ENCODE results near the gene SAP30L.

Gene SAP30L

DNA sequence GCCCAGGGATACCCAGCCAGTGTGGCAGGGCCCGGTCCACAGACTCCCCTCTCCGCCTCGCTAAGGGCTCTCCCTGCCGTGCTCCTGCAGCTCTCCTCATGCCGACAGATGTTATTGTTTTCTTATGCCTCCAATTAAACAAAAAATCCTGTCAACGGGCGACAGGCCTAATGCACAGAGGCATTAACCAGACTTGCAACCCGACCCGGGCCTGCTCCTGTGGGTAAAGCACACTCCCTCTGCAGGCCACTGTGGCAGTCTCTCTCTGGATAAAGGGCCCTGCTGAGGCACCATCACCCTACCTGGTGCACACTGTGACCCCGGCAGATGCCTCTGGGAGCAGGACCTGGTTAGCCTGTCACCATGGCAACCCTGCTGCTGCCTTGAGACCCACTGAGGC, 59.8 kb downstream of the SAP30L start:
- ChIA-PET POLR2A (no interaction called here), CTCF (interaction anchor here (1.0 to 1.8 kb wide), 2 partner anchors 15 kb away, joined by 4 to 12 read pairs; no protein-coding TSS in a partner anchor)
- TF ChIP-seq, protein P1, sequence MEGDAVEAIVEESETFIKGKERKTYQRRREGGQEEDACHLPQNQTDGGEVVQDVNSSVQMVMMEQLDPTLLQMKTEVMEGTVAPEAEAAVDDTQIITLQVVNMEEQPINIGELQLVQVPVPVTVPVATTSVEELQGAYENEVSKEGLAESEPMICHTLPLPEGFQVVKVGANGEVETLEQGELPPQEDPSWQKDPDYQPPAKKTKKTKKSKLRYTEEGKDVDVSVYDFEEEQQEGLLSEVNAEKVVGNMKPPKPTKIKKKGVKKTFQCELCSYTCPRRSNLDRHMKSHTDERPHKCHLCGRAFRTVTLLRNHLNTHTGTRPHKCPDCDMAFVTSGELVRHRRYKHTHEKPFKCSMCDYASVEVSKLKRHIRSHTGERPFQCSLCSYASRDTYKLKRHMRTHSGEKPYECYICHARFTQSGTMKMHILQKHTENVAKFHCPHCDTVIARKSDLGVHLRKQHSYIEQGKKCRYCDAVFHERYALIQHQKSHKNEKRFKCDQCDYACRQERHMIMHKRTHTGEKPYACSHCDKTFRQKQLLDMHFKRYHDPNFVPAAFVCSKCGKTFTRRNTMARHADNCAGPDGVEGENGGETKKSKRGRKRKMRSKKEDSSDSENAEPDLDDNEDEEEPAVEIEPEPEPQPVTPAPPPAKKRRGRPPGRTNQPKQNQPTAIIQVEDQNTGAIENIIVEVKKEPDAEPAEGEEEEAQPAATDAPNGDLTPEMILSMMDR (IDR thresholded peaks at IDR 0.05; ENCODE audit: insufficient read depth, low read length, missing control alignments) = no peak
- DNase-seq (ENCODE audit: low read depth, low spot score) = no peak
- no peak overlapping the region for H3K4me3 ChIP-seq (ENCODE audit: low read depth, low read length)

DNA sequence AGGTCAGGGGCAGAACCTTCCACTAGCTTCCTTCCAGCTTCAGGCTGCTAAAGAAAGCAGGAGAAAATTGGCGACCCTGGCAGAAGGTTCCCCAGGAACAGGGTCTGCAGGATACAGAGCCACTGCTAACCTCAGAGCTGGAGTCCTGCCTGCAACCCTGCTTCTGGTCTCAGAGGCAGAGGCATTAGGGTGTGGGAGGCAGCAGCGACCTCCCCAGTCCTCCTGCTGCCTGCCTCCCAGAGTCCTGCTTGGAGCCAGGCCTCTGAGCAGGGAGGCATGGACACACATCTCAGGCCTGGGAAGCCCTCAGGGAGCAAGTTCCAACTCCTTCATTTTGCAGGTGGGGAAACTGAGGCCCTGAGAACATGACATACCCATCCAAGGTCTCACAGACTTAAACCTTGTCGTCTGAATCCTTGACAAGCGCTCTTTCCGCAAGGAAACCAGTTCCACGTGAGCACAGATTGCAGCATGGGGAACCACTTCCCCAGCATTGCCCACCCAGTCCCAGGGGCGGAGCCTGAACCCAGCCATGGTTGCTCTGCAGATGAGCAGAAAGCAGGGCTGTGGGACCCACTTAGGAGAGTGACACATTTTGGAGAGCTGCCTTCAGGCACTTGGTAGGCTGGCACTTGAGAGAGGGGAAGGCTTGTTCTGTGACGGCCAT, 60.4 kb downstream of the SAP30L start:
- ChIA-PET CTCF (interaction anchor here (1.8 kb wide), 1 partner anchor 14 kb away, joined by 12 read pairs; no protein-coding TSS in a partner anchor), POLR2A (no interaction called here)
- TF ChIP-seq, protein P1 (IDR thresholded peaks at IDR 0.05; ENCODE audit: insufficient read depth, low read length, missing control alignments) = no peak
- no peak overlapping the region for H3K4me3 ChIP-seq (ENCODE audit: low read depth, low read length)
- no peak for DNase-seq (ENCODE audit: low read depth, low spot score)

- POLR2A ChIA-PET = no interaction called here
- no peak for DNase-seq (ENCODE audit: low read depth, low spot score)
- CTCF ChIA-PET = interaction anchor here (1.8 kb wide), 1 partner anchor 14 kb away, joined by 12 read pairs; no protein-coding TSS in a partner anchor
- TF ChIP-seq, protein P1 (IDR thresholded peaks at IDR 0.05; ENCODE audit: insufficient read depth, low read length, missing control alignments) = no peak
- H3K4me3 ChIP-seq (ENCODE audit: low read depth, low read length) = no peak overlapping the region
Observed at GRCh38 chr5:154506716-154507080, 60.9 kb downstream of the SAP30L start.

GRCh38 chr5:154508114-154508513, 62.3 kb downstream of the SAP30L start:
- ChIA-PET POLR2A (no interaction called here), CTCF (no interaction called here)

GRCh38 chr5:154509784-154510555, 64.2 kb downstream of the SAP30L start:
- no peak for DNase-seq (ENCODE audit: low read depth, low spot score)
- ChIA-PET CTCF (interaction anchor here (4.1 kb wide), 1 partner anchor 11 kb away, joined by 33 read pairs; no protein-coding TSS in a partner anchor), POLR2A (no interaction called here)
- TF ChIP-seq, protein P1 (IDR thresholded peaks at IDR 0.05; ENCODE audit: insufficient read depth, low read length, missing control alignments) = no peak
- no peak overlapping the region for H3K4me3 ChIP-seq (ENCODE audit: low read depth, low read length)

More at GRCh38 chr5:154508114-154508513, 62.3 kb downstream of the SAP30L start:
- DNase-seq (ENCODE audit: low read depth, low spot score) = no peak
- TF ChIP-seq, protein P1 (IDR thresholded peaks at IDR 0.05; ENCODE audit: insufficient read depth, low read length, missing control alignments) = no peak
- H3K4me3 ChIP-seq (ENCODE audit: low read depth, low read length) = no peak overlapping the region

Measured in AG04449 (cell line).